IMR-90 (cell line): ENCODE measurements around the gene C12orf56. TPM values are rescaled to one million over a fixed set of nuclear protein-coding genes. Genes with fewer than 3 reads are reported as not detected.

ENCODE experiments used
- ATAC-seq: fragments of 200-7000 bp; cut with Tn5 transposase; 2 replicates; pipeline ENCODE4 v1.9.1; 2020; ENCODE audit warnings: low read depth, mild to moderate bottlenecking, moderate library complexity
- BruUV-seq: library from RNA; stranded (reverse); fragments of 400-500 nt; replicated peaks from 2 replicates; lab custom pipeline; 2021; lab: Mats Ljungman, UMichigan
- CTCF ChIA-PET: fragments of 300-600 bp; formaldehyde crosslinking; extraction: SDS; loops from one replicate; lab custom pipeline; 2021; ENCODE audit warnings: antibody characterized with exemption; lab: Yijun Ruan, JAX
- POLR2A ChIA-PET: fragments of 300-600 bp; sonication (Branson Sonifier 250); formaldehyde crosslinking; loops from one replicate; lab custom pipeline; 2022; ENCODE audit warnings: antibody characterized with exemption; ENCODE audit not compliant: unreplicated experiment; lab: Charles Lee
- DNase-seq: peaks from one replicate; pipeline ENCODE4 v3.0.0; 2013
- H2AFZ ChIP-seq: replicated peaks from 2 replicates; pipeline ENCODE3; 2013; ENCODE audit warnings: low read length, mild to moderate bottlenecking; ENCODE audit not compliant: poor library complexity
- H2AK5ac ChIP-seq: 2 replicates; pipeline ENCODE4 v1.6.1; 2013; ENCODE audit warnings: low read depth, low read length, inconsistent platforms
- H2AK9ac ChIP-seq: replicated peaks from 2 replicates; pipeline ENCODE3; 2013; ENCODE audit warnings: mild to moderate bottlenecking, low read depth, low read length, moderate library complexity; ENCODE audit not compliant: poor library complexity
- H2BK120ac ChIP-seq: 2 replicates; pipeline ENCODE4 v1.6.1; 2013; ENCODE audit warnings: low read depth, low read length, inconsistent platforms
- H2BK15ac ChIP-seq: 3 replicates; pipeline ENCODE4 v1.6.1; 2013; ENCODE audit warnings: low read depth, low read length, inconsistent platforms
- H2BK20ac ChIP-seq: 2 replicates; pipeline ENCODE4 v1.6.1; 2013; ENCODE audit warnings: low read depth, mild to moderate bottlenecking, inconsistent platforms, low read length, moderate library complexity
- H2BK5ac ChIP-seq: 2 replicates; pipeline ENCODE4 v1.6.1; 2013; ENCODE audit warnings: mild to moderate bottlenecking, low read depth, low read length, inconsistent platforms; ENCODE audit not compliant: poor library complexity, severe bottlenecking
- H3K14ac ChIP-seq: replicated peaks from 2 replicates; pipeline ENCODE4 v1.6.1; 2013; ENCODE audit warnings: low read depth, low read length, inconsistent platforms
- H3K18ac ChIP-seq: 2 replicates; pipeline ENCODE4 v1.6.1; 2013; ENCODE audit warnings: low read depth, low read length, control low read depth
- H3K23ac ChIP-seq: 2 replicates; pipeline ENCODE4 v1.6.1; 2013; ENCODE audit warnings: low read depth, low read length, inconsistent platforms
- H3K27ac ChIP-seq: 2 replicates; pipeline ENCODE4 v1.5.1; 2013; ENCODE audit warnings: mild to moderate bottlenecking, control low read depth, low read length; ENCODE audit not compliant: insufficient read depth
- H3K27me3 ChIP-seq: 2 replicates; pipeline ENCODE4 v1.6.1; 2013; ENCODE audit warnings: low read length; ENCODE audit not compliant: control insufficient read depth, insufficient read depth
- H3K36me3 ChIP-seq: 2 replicates; pipeline ENCODE4 v1.6.1; 2013; ENCODE audit warnings: low read length, mixed read lengths; ENCODE audit not compliant: control insufficient read depth, insufficient read depth
- H3K4ac ChIP-seq: 2 replicates; pipeline ENCODE4 v1.6.1; 2013; ENCODE audit warnings: low read depth, low read length, inconsistent platforms
- H3K4me1 ChIP-seq: 2 replicates; pipeline ENCODE4 v1.6.1; 2013; ENCODE audit warnings: low read length, mixed read lengths; ENCODE audit not compliant: control insufficient read depth, insufficient read depth
- H3K4me2 ChIP-seq: 2 replicates; pipeline ENCODE4 v1.6.1; 2013; ENCODE audit warnings: low read depth, mild to moderate bottlenecking, control low read depth, low read length, moderate library complexity
- H3K4me3 ChIP-seq: 2 replicates; pipeline ENCODE4 v1.5.1; 2013; ENCODE audit warnings: low read depth, mild to moderate bottlenecking, control low read depth, low read length, moderate library complexity; ENCODE audit not compliant: insufficient read depth
- H3K56ac ChIP-seq: 2 replicates; pipeline ENCODE4 v1.6.1; 2013; ENCODE audit warnings: low read length, inconsistent platforms; ENCODE audit not compliant: insufficient read depth; ENCODE audit errors: extremely low read depth
- H3K79me1 ChIP-seq, 2 experiments: 2 replicates each; pipeline ENCODE4 v1.6.1; 2013; ENCODE audit warnings: low read length in 2 of 2, inconsistent platforms in 1 of 2, low read depth in 1 of 2
- H3K9ac ChIP-seq: 2 replicates; pipeline ENCODE4 v1.6.1; 2013; ENCODE audit warnings: low read depth, low read length, control low read depth
- H3K9me1 ChIP-seq: 2 replicates; pipeline ENCODE4 v1.6.1; 2013; ENCODE audit warnings: low read length, inconsistent platforms; ENCODE audit not compliant: insufficient read depth
- H3K9me3 ChIP-seq: 2 replicates; pipeline ENCODE4 v1.6.1; 2013; ENCODE audit warnings: low read length; ENCODE audit not compliant: control insufficient read depth, insufficient read depth
- H4K20me1 ChIP-seq: 2 replicates; pipeline ENCODE4 v1.6.1; 2013; ENCODE audit warnings: low read length, inconsistent platforms; ENCODE audit not compliant: insufficient read depth
- H4K5ac ChIP-seq: 2 replicates; pipeline ENCODE4 v1.6.1; 2013; ENCODE audit warnings: mild to moderate bottlenecking, low read depth, low read length, control low read depth
- H4K8ac ChIP-seq, 2 experiments: 2 replicates each; pipeline ENCODE4 v1.6.1; 2013; ENCODE audit warnings: low read depth in 2 of 2, low read length in 2 of 2, control low read depth in 1 of 2, inconsistent platforms in 1 of 2
- H4K91ac ChIP-seq: 2 replicates; pipeline ENCODE4 v1.6.1; 2013; ENCODE audit warnings: low read depth, low read length, inconsistent platforms; ENCODE audit not compliant: insufficient read depth
- BHLHE40 ChIP-seq: fragments of 150-350 bp; IDR thresholded peaks from 2 replicates; pipeline ENCODE4 v1.6.1; 2016; ENCODE audit warnings: mild to moderate bottlenecking, low read depth, low read length
- CEBPB ChIP-seq: IDR thresholded peaks from 2 replicates; pipeline ENCODE4 v1.6.1; 2012; ENCODE audit warnings: low read depth, low read length, improper control_type of control experiment
- CHD1 ChIP-seq: IDR thresholded peaks from 2 replicates; pipeline ENCODE4 v1.6.1; 2012; ENCODE audit warnings: low read depth, low read length, improper control_type of control experiment
- FOS ChIP-seq: fragments of 150-350 bp; IDR thresholded peaks from 2 replicates; pipeline ENCODE4 v1.6.1; 2016; ENCODE audit warnings: low read depth, low read length
- MAFK ChIP-seq: IDR thresholded peaks from 2 replicates; pipeline ENCODE4 v1.6.1; 2012; ENCODE audit warnings: low read depth, low read length, improper control_type of control experiment
- MAZ ChIP-seq: IDR thresholded peaks from 2 replicates; pipeline ENCODE4 v1.6.1; 2012; ENCODE audit warnings: low read depth, mild to moderate bottlenecking, low read length, improper control_type of control experiment, moderate library complexity, borderline replicate concordance
- MXI1 ChIP-seq: IDR thresholded peaks from 2 replicates; pipeline ENCODE4 v1.6.1; 2012; ENCODE audit warnings: low read depth, mild to moderate bottlenecking, low read length, moderate library complexity, borderline replicate concordance
- NFE2L2 ChIP-seq: fragments of 150-350 bp; IDR thresholded peaks from 2 replicates; pipeline ENCODE4 v1.6.1; 2016; ENCODE audit warnings: low read depth, mild to moderate bottlenecking, low read length
- POLR2A ChIP-seq: IDR thresholded peaks from 2 replicates; pipeline ENCODE4 v1.6.1; 2012; ENCODE audit warnings: mild to moderate bottlenecking, low read depth, low read length
- RAD21 ChIP-seq: IDR thresholded peaks from 2 replicates; pipeline ENCODE4 v1.6.1; 2012; ENCODE audit warnings: low read length, improper control_type of control experiment
- RCOR1 ChIP-seq: IDR thresholded peaks from 2 replicates; pipeline ENCODE4 v1.6.1; 2012; ENCODE audit warnings: mild to moderate bottlenecking, low read length, improper control_type of control experiment; ENCODE audit not compliant: insufficient replicate concordance
- RFX5 ChIP-seq: IDR thresholded peaks from 2 replicates; pipeline ENCODE4 v1.8.0; 2012; ENCODE audit warnings: low read depth, mild to moderate bottlenecking, low read length, moderate library complexity
- SMC3 ChIP-seq: fragments of 150-350 bp; IDR thresholded peaks from 2 replicates; pipeline ENCODE4 v1.6.1; 2016; ENCODE audit warnings: low read depth, mild to moderate bottlenecking, antibody characterized with exemption, low read length, moderate library complexity
- WGBS, 2 experiments: methylation state at CpG; one replicate each; pipeline versions ENCODE4 v1.1.5 to v1.1.7; 2013; ENCODE audit warnings: missing lambda C conversion rate in 2 of 2; ENCODE audit not compliant: insufficient read length in 1 of 2; ENCODE audit errors: extremely low coverage in 2 of 2; 5-methylcytosine and 5-hydroxymethylcytosine counted together
- dilution Hi-C: fragments of 300-500 bp; cut with HindIII; formaldehyde crosslinking; loops from one replicate; pipeline ENCODE4 v1.14.3; 2018; ENCODE audit warnings: low sequenced_read_pairs; ENCODE audit not compliant: unreplicated experiment
- in situ Hi-C: fragments of 300-500 bp; cut with MboI; formaldehyde crosslinking; loops from 3 replicates; pipeline ENCODE4 v1.14.3; 2019; ENCODE audit warnings: low sequenced_read_pairs, inconsistent platforms, mixed read lengths
- intact Hi-C: fragments of 100-400 bp; cut with micrococcal nuclease; formaldehyde crosslinking; loops from 2 replicates; pipeline ENCODE4 v1.10.0; 2022
- polyA plus RNA-seq, 3 experiments: library from polyadenylated mRNA; depleted of rRNA; stranded (reverse); fragments of >200 nt; gene quantifications; 2 replicates each; pipeline ENCODE4 v1.2.3, GENCODE V29; 2012; ENCODE audit warnings: low replicate concordance in 1 of 3
- total RNA-seq: library from RNA; depleted of rRNA; stranded (reverse); fragments of >200 nt; gene quantifications from 2 replicates; pipeline ENCODE4 v1.2.3, GENCODE V29; 2012
- TF ChIP-seq, protein P1 (sequence below): conservative IDR thresholded peaks from 2 replicates; pipeline ENCODE4 v1.5.1; 2012; ENCODE audit warnings: mild to moderate bottlenecking, low read depth, low read length, improper control_type of control experiment
- TF ChIP-seq, protein P2 (sequence below): fragments of 150-350 bp; IDR thresholded peaks from 2 replicates; pipeline ENCODE4 v1.6.1; 2016; ENCODE audit warnings: low read depth, mild to moderate bottlenecking, low read length, moderate library complexity, borderline replicate concordance
- TF ChIP-seq, protein P3 (sequence below): fragments of 150-350 bp; IDR thresholded peaks from 2 replicates; pipeline ENCODE4 v1.6.1; 2017; ENCODE audit warnings: mild to moderate bottlenecking, antibody characterized with exemption, low read length, low read depth

Gene C12orf56
- total and polyA plus RNA-seq, 2 of the 4 experiments (the other 2 are of a cell fraction): 0.09 TPM; not detected in 1

DNA sequence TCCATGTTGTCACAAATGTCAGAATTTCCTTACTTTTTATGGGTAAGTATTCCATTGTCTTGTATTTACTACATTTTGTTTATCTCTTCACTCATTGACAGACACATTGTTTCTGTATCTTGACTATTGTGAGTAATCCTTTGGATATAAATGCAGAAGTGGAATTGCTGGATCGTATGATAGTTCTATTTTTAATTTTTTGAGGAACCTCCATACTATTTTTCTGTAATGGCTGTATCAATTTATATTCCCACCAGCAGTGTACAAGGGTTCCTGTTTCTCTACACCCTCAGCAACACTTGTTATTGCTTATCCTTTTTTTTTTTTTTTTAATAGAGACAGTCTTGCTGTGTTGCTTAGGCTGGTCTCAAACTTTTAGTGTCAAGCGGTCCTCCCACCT, 164.9 kb downstream of the C12orf56 start:
- no peak overlapping the region for H2AK5ac ChIP-seq
- intact Hi-C loops: loop anchor here (10.0 kb wide), 2 partner anchors 111 to 1929 kb away; no protein-coding TSS in a partner anchor
- no peak overlapping the region for H2BK5ac ChIP-seq
- H3K56ac ChIP-seq: no peak overlapping the region
- H3K9me3 ChIP-seq: no peaks in the 10 kb centered on the region
- no peak overlapping the region for H2BK15ac ChIP-seq
- no peaks in the 10 kb centered on the region for H3K27me3 ChIP-seq
- H3K18ac ChIP-seq: no peak overlapping the region
- no peaks in the 10 kb centered on the region for H3K4me1 ChIP-seq
- DNase-seq: no peak
- no peak overlapping the region for H3K14ac ChIP-seq
- H3K4me3 ChIP-seq: no peak overlapping the region
- no peak overlapping the region for H2AK9ac ChIP-seq
- no peaks in the 10 kb centered on the region for H3K36me3 ChIP-seq
- TF ChIP-seq CEBPB (no peak), MXI1 (no peak), SMC3 (no peak), RCOR1 (no peak), MAFK (no peak), BHLHE40 (no peak), NFE2L2 (no peak), MAZ (no peak), POLR2A (no peak), RFX5 (no peak), RAD21 (no peak), FOS (no peak), CHD1 (no peak)
- TF ChIP-seq, protein P1, sequence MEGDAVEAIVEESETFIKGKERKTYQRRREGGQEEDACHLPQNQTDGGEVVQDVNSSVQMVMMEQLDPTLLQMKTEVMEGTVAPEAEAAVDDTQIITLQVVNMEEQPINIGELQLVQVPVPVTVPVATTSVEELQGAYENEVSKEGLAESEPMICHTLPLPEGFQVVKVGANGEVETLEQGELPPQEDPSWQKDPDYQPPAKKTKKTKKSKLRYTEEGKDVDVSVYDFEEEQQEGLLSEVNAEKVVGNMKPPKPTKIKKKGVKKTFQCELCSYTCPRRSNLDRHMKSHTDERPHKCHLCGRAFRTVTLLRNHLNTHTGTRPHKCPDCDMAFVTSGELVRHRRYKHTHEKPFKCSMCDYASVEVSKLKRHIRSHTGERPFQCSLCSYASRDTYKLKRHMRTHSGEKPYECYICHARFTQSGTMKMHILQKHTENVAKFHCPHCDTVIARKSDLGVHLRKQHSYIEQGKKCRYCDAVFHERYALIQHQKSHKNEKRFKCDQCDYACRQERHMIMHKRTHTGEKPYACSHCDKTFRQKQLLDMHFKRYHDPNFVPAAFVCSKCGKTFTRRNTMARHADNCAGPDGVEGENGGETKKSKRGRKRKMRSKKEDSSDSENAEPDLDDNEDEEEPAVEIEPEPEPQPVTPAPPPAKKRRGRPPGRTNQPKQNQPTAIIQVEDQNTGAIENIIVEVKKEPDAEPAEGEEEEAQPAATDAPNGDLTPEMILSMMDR: no peak
- TF ChIP-seq, protein P2, sequence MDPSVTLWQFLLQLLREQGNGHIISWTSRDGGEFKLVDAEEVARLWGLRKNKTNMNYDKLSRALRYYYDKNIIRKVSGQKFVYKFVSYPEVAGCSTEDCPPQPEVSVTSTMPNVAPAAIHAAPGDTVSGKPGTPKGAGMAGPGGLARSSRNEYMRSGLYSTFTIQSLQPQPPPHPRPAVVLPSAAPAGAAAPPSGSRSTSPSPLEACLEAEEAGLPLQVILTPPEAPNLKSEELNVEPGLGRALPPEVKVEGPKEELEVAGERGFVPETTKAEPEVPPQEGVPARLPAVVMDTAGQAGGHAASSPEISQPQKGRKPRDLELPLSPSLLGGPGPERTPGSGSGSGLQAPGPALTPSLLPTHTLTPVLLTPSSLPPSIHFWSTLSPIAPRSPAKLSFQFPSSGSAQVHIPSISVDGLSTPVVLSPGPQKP: no peak
- TF ChIP-seq, protein P3, sequence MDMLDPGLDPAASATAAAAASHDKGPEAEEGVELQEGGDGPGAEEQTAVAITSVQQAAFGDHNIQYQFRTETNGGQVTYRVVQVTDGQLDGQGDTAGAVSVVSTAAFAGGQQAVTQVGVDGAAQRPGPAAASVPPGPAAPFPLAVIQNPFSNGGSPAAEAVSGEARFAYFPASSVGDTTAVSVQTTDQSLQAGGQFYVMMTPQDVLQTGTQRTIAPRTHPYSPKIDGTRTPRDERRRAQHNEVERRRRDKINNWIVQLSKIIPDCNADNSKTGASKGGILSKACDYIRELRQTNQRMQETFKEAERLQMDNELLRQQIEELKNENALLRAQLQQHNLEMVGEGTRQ: no peak
- peaks cover 3% of the 10 kb centered on the region; the same call in 1 of the 2 replicates for H3K9me1 ChIP-seq
- BruUV-seq: no TSS peak
- H3K79me1 ChIP-seq: peaks cover 0 to 14% of the 10 kb centered on the region in 2 experiments; a peak in 2 of 4 replicates
- no CpG with 5 or more reads among the region's 2 CpGs for WGBS, 2 experiments
- H2BK20ac ChIP-seq: no peak overlapping the region
- no peak overlapping the region for H2BK120ac ChIP-seq
- H3K4ac ChIP-seq: no peak overlapping the region
- H3K9ac ChIP-seq: no peak overlapping the region
- no peak overlapping the region for H4K8ac ChIP-seq
- CTCF ChIA-PET: no interaction called here
- POLR2A ChIA-PET: no interaction called here
- no peak overlapping the region for H3K23ac ChIP-seq
- no peak overlapping the region for H4K91ac ChIP-seq
- ATAC-seq: no peak
- dilution Hi-C loops: no loop called here
- H4K20me1 ChIP-seq: no peaks in the 10 kb centered on the region
- in situ Hi-C loops: no loop called here
- H4K5ac ChIP-seq: no peak overlapping the region
- no peak overlapping the region for H3K4me2 ChIP-seq
- no peak overlapping the region for H2AFZ ChIP-seq
- H3K27ac ChIP-seq: no peak overlapping the region
